ENCODE data around the gene SCO2. TPM values are rescaled to one million over a fixed set of nuclear protein-coding genes. Genes with fewer than 3 reads are reported as not detected.
A peak's percentile ranks its signal among the peaks of the same experiment; 100 is the strongest.

SCO2 gene
- total and polyA plus RNA-seq, 12 donors = 0.57 to 2.8 (median 1.1) TPM; not detected in 7

GRCh38 chr22:50547263-50547985, 22.0 kb upstream of the SCO2 start:
- H3K4me1 ChIP-seq = peaks cover 0 to 60% (median 25%) of the 10 kb centered on the region in 9 donors
- peaks cover 0 to 83% (median 52%) of the 10 kb centered on the region in 7 donors for H3K27me3 ChIP-seq
- intact Hi-C loops (cut with DNase I) = no loop called here
- WGBS, 2 donors = 17 to 18% methylated on average over 33 to 35 of the region's 35 CpGs
- no peak for ATAC-seq
- TF ChIP-seq CTCF (IDR thresholded peaks at IDR 0.05) = no peak
- H3K4me3 ChIP-seq = no peak overlapping the region
- H3K27ac ChIP-seq = peak overlapping the region in 1 of 10 donors; percentile 14
- no peak for DNase-seq
- no peaks in the 10 kb centered on the region for H3K9me3 ChIP-seq
- no peaks in the 10 kb centered on the region for H3K36me3 ChIP-seq

DNA sequence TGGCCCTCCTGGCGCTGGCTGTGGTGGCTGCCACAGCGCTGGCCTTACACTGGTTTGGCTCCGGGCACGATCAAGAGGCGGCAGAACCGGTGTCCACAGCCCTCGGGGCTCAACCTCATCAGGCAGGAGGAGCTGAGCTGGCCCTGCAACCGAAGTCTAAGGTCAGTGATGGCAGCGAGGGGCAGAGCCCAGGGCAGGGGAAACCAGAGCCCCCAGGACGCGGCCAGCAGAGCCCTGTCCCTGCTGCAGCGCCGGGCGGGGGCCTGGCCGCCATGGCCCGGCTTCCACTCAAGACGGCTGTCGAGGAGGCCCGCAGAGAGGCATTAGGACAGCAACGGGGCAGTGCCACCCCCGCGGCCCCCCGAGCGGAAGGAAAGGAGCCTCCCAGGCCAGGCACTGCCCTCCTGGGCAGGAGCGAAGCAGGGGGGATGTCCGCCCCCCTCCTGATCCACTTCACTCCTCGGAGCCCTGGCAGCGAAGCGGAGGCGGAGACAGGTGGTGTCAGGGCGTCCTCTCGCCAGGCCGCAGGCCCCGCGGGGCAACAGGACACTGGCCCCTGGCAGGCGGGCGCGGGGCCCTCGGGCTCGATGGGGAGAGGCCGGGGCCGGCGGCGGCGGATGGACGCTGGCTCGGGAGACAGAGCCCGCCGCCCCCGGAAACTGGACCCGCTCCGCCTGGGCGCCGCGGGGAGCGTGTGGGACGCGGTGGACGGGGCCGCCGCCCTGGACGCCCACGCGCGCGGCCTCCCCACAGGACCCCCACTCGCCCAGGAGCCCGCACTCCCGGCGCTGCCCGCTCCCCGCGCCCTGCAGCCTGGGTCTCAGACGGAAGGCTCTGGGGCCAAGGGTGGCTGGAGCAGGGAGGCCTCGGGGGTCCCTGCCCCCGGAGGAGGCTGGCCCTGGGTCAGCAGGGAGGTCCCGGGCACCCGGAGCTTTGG, 21.2 kb upstream of the SCO2 start:
- ATAC-seq = no peak
- no peaks in the 10 kb centered on the region for H3K9me3 ChIP-seq
- intact Hi-C loops (cut with DNase I) = no loop called here
- H3K4me3 ChIP-seq = no peak overlapping the region
- H3K4me1 ChIP-seq = peaks cover 0 to 68% (median 25%) of the 10 kb centered on the region in 9 donors
- no peak for DNase-seq
- no peaks in the 10 kb centered on the region for H3K36me3 ChIP-seq
- 51 to 74% methylated on average over 60 to 78 of the region's 78 CpGs for WGBS, 2 donors
- H3K27me3 ChIP-seq = peaks cover 0 to 77% (median 52%) of the 10 kb centered on the region in 7 donors
- TF ChIP-seq CTCF (IDR thresholded peaks at IDR 0.05) = no peak
- peak overlapping the region in 1 of 10 donors; percentile 99 for H3K27ac ChIP-seq

DNA sequence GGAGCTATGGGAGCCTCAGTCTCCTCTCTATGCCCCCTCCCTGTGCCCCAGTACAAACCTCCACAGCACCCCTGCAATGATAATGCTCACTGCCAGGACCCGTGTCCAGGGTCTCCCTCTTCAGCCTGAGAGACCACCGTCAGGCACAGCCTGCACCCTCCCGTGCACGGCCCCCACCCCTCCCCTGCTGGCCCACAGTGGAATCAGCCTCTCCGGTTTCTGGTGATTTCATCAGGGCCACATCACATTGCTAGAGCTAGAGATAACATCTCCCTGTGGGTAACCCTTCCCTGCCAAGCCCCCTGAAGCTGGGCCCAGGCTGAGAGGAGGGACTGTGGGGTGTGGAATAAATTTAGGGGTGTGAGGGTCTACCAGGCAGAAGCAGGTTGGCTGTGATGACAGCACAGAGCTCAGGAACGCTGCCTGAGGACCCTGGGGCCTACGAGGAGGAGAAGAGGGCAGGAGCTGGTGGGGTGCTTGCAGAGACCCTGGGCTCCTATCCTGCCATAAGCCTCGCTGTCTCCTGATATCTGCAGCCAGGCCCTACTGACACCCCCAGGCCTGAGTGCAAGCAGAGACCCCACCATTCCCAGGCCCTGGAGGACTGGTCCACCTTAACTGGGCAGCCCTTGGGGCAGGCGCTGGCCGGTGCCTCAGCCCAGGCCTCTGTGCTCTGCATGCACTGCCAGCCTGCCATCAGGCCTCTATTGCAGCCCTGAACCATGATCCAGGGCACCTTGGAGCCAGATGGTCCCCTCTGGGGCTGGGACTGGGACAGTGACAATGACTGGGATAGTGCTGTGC, 20.3 kb upstream of the SCO2 start, which contains the start of gene KLHDC7B:
Gene KLHDC7B, plus strand, starts transcription at position 378 of the 804 bp plus-strand sequence. Its CDS starts 345 bp downstream, at position 723.
- H3K4me3 ChIP-seq = no peak within 1 kb of the TSS
- DNase-seq = no peak
- no peak for ATAC-seq
- H3K36me3 ChIP-seq = no peaks in the 10 kb centered on the region
- peaks cover 0 to 77% (median 25%) of the 10 kb centered on the region in 9 donors for H3K4me1 ChIP-seq
- peaks cover 0 to 75% (median 52%) of the 10 kb centered on the region in 7 donors for H3K27me3 ChIP-seq
- no peaks in the 10 kb centered on the region for H3K9me3 ChIP-seq
- 71% methylated on average over 10 of the region's 10 CpGs for WGBS, 2 donors
- peak within 1 kb of the TSS in 3 of 10 donors; percentile 5 to 99 (median 64) for H3K27ac ChIP-seq
- TF ChIP-seq CTCF (IDR thresholded peaks at IDR 0.05) = no peak
- intact Hi-C loops (cut with DNase I) = no loop called here
